ENCODE measurements around the gene KCNN3.

DNA sequence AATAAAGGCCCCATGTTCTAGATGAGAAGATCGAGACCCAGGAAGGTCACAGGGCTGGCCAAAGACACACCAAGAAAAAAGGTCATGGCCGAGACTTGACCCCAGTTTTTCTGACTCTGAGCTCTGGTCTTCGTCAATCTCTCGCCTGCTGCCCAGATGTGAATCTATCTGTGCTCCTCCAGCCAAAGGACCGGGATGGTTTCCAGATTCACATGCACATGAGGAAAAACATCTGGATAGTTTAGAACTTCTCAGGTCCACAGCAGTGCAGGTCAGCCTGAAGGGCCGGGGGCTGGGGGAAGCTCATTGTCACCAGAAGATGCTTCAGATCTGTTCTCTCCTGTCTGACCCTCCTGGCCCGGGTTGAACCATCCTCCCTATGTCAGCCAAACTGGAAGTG is 49.0 kb downstream of the KCNN3 start:
- TF ChIP-seq CTCF (IDR thresholded peaks at IDR 0.05) (no peak), ZFX (IDR thresholded peaks at IDR 0.05; ENCODE audit: borderline replicate concordance) (no peak)
